ENCODE measurements around the gene QRICH2. TPM values are rescaled to one million over a fixed set of nuclear protein-coding genes. Genes with fewer than 3 reads are reported as not detected.
"Not testable (repeated sequence)": the region's sequence is repeated elsewhere in the genome, so short reads cannot be mapped to it uniquely, and the experiment has no call there.

QRICH2 gene
- total RNA-seq, 2 experiments from 2014 or later = 1.7 to 2.0 TPM

DNA sequence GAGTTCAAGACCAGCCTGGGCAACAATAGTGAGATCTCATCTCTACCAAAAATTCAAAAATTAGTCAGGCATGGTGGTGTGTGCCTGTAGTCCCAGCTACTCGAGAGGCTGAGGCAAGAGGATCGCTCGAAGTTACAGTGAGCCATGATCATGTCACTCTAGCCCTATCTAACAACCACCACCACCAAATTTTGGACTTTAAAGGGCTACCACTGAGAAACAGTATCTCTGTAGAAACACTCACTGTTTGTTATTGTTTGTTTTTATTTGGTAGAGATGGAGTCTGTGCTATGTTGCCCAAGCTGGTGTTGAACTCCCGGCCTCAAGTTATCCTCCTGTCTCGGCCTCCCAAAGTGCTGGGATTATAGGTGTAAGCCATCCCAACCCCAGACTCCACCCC lies 44.2 kb downstream of the QRICH2 start:
- CTCF ChIA-PET = interaction anchor here (0.9 to 3.3 kb wide), 8 partner anchors 7 to 84 kb away, joined by 3 to 17 read pairs (median 6); no protein-coding TSS in a partner anchor
- POLR2A ChIA-PET = interaction anchor here (0.7 to 2.4 kb wide), 12 partner anchors 9 to 192 kb away, joined by 3 to 19 read pairs (median 4); partner anchors contain the start of genes RNF157 and SRP68

DNA sequence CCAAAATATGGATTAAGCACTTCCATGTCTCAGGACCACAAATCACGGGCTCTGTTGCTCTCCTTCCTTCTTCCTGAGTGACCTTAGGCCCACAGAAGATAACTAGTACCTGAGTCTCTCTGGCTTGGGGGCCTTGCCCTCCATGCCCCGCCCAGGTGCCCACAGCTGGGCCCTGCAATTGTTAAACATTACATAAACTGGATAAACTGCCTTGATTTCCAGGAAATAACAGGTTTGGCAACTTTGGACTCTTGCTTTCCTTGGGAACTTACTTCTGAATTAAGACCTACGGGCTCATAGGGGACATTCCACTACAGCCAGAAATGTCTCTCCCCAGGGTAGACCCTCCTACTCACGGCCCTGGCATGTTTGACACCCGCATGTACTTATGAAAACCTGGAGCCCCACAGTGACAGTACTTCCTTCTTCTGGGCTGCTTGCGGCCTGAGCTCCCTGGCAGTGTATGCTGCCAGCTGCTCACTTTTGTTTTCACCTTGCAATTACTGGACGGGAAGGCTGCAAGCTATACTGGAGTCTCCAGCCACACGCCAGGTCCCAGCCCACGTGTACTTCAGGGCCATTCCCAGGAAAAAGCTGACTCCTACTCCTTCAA lies 45.2 kb downstream of the QRICH2 start:
- ChIA-PET POLR2A (interaction anchor here (1.0 to 2.4 kb wide), 4 partner anchors 9 to 24 kb away, joined by 3 to 14 read pairs (median 4); partner anchors contain the start of gene RNF157), CTCF (interaction anchor here (0.8 to 3.3 kb wide), 5 partner anchors 11 to 81 kb away, joined by 3 to 17 read pairs (median 4); no protein-coding TSS in a partner anchor)

- POLR2A ChIA-PET = interaction anchor here (0.5 to 1.2 kb wide), 3 partner anchors 10 to 76 kb away, joined by 4 to 5 read pairs (median 4); no protein-coding TSS in a partner anchor
- CTCF ChIA-PET = interaction anchor here (0.7 to 1.5 kb wide), 2 partner anchors 13 to 18 kb away, joined by 3 to 7 read pairs; no protein-coding TSS in a partner anchor
These were observed 46.5 kb downstream of the QRICH2 start for GRCh38 chr17:76261421-76262215.

DNA sequence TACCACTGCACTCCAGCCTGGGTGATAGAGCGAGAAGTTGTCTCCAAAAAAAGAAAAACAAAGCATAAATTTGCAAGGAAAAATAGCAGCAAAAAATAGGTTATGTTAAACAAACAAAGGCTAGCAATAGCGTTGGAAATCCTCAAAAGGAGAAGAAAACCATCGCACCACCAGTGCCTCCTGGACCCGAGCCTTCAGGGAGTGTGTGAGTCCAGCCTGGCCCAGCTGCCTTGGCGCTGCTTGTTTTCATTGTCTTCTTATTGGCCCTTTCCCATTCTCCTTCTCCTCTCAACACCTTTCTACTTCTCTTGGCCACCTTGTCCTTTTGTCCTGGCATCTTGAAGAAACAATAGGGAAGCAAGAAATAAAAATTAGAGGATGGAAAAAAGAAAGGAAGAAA lies 47.4 kb downstream of the QRICH2 start:
- CTCF ChIA-PET = interaction anchor here (1.5 kb wide), 1 partner anchor 19 kb away, joined by 7 read pairs; no protein-coding TSS in a partner anchor
- POLR2A ChIA-PET = no interaction called here

GRCh38 chr17:76260220-76260619 lies 47.9 kb downstream of the QRICH2 start:
- ChIA-PET POLR2A (no interaction called here), CTCF (interaction anchor here (1.5 kb wide), 1 partner anchor 19 kb away, joined by 7 read pairs; no protein-coding TSS in a partner anchor)

- ChIA-PET CTCF (interaction anchor here (0.6 to 2.7 kb wide), 10 partner anchors 8 to 114 kb away, joined by 3 to 9 read pairs (median 3); partner anchors contain the start of gene UBALD2), POLR2A (interaction anchor here (0.7 to 2.6 kb wide), 12 partner anchors 8 to 110 kb away, joined by 3 to 55 read pairs (median 4); partner anchors contain the start of genes RNF157 and UBALD2)
These were observed 51.5 kb downstream of the QRICH2 start for GRCh38 chr17:76256430-76257050.

DNA sequence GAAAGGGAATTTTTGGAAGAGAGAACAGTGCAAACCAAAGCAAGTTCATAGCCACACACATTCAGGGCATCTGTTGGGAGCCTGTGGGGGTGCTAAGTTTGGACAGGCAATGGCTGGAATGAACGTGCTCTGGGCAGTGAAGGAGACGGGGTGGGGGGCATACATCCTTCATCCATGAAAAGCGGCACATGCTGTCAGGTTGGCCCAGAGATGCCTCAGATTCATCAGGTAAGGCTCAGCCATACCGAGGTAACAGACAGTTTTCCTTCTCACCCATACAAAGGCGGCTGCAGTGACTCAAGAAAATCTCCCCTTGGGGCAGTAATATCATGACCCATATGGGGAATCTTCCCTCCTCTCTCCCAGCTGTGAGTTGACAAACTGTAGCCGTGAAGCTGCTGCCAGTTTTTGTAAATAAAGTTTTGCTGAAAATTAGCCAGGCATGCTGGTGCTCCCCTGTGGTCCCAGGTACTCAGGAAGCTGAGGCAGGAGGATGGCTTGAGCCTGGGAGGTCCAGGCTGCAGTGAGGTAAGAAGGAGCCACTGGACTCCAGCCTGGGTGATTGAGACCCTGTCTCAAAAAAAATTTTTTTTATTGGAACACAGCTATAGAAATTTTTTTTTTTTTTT lies 52.2 kb downstream of the QRICH2 start:
- POLR2A ChIA-PET = interaction anchor here (0.9 to 2.6 kb wide), 9 partner anchors 9 to 74 kb away, joined by 3 to 55 read pairs (median 8); partner anchors contain the start of genes RNF157 and UBALD2
- CTCF ChIA-PET = interaction anchor here (0.7 to 2.7 kb wide), 8 partner anchors 8 to 33 kb away, joined by 3 to 10 read pairs (median 3); partner anchors contain the start of gene UBALD2

DNA sequence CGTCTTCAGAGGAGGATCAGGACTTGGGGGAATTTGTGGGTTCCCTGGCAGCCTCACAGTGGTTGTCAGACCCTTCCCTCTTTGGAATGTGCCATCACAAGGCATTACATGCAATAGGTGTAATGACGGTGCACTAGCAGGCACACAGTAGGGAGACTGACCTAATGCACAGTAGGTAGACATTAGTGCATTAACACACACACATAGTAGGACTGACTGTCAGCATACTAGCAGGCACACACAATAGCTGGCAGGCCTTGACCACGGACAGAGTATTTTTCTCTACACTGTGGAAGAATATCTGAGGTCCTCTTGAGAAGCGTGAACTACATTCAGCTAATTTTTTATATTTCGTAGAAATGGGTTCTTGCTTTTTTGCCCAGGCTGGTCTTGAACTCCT lies 53.8 kb downstream of the QRICH2 start:
- ChIA-PET POLR2A (interaction anchor here (1.1 kb wide), 1 partner anchor 10 kb away, joined by 4 read pairs; no protein-coding TSS in a partner anchor), CTCF (interaction anchor here (1.3 to 2.6 kb wide), 3 partner anchors 9 to 133 kb away, joined by 4 to 10 read pairs (median 8); no protein-coding TSS in a partner anchor)

DNA sequence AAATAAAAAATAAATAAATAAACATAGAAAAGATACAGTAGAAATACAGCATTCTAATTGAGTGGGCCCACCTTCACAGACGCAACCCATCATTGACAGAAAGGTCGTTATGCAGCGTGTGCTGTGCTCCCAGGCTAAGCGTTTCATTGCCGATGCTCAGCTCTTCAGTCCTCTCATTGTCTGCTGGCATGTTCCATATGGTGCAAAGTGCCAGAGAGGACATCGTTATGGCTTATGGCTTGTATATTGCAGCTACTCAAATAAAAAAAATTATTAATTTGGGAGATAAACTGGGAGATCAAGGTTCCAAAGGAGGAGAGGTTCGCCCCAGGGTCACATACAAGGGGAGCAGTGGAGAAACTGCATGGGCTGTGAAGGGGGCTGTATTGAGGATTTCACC lies 54.2 kb downstream of the QRICH2 start:
- CTCF ChIA-PET = interaction anchor here (1.3 to 2.6 kb wide), 3 partner anchors 8 to 132 kb away, joined by 4 to 10 read pairs (median 8); no protein-coding TSS in a partner anchor
- POLR2A ChIA-PET = no interaction called here

GRCh38 chr17:76252967-76253766 lies 54.9 kb downstream of the QRICH2 start:
- CTCF ChIA-PET = interaction anchor here (1.1 to 2.6 kb wide), 4 partner anchors 8 to 132 kb away, joined by 4 to 10 read pairs (median 6); no protein-coding TSS in a partner anchor
- POLR2A ChIA-PET = not testable (repeated sequence)

DNA sequence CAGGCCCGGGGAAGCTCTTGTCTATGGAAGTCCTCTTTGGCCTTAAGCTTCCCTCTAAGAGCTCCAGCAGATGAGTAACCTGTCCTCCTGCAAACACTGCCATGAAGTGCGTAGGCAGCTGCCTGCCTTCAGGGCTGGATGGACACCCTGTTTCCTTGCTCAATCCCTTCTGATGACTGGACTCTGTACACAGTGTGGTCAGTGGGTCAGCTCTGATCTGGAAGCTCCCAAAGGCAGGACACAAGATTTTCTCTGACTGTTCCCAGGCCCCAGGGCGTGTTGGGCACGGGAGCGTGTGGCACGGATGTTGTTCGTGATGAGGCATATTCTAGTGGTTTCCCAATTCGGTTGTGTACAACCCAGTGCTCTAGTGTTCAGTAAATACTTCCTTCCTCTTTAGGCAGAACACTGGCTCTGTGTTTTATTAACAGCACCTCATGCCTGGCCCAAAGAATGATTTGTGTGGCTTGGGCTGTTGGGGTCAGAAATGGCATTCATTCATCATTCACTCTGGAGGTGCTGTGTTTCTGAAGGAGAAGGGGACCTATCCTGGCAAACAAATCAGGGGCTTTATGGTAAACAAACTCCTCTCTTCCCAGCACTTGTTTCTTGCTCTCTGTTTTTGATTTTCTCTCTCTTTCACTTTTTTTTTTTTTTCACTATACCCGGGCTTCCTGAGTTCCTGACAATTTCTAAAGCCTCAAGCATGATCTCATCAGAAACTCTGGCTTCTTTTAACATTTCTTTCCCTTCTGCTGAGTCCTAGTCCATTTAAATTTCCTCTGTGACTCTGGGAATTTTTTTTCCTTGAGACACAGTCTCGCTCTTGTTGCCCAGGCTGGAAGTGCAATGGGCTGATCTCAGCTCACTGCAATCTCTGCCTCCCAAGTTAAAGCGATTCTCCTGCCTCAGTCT lies 55.8 kb downstream of the QRICH2 start:
- POLR2A ChIA-PET = no interaction called here
- CTCF ChIA-PET = interaction anchor here (0.6 to 2.6 kb wide), 3 partner anchors 14 to 83 kb away, joined by 4 to 8 read pairs (median 4); no protein-coding TSS in a partner anchor

DNA sequence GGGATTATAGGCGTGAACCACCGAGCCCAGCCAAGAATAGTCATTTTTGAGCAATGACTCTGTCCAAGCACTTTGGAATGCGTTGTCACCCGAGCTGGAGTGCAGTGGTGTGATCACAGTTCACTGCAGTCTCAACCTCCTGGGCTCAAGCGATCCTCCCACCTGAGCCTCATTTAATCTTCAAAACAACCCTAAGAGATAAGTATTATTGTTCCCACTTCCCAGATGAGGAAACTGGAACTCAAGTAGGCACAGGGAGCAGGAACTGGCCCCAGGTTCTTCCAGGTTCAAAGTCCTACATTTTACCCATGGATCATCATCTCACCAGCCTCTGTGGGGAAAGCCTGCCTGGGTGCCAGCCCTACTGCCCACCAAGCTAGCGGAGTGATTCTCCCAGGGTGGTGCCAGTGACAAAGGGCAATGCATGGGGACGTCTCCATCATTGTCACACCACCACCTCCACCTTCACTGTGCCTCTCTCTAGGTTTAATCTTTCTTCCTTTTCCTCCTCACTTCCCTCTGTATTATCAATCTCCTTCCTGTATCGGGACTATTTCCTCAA lies 56.5 kb downstream of the QRICH2 start:
- ChIA-PET CTCF (interaction anchor here (0.6 kb wide), 1 partner anchor 82 kb away, joined by 4 read pairs; no protein-coding TSS in a partner anchor), POLR2A (no interaction called here)

- ChIA-PET POLR2A (no interaction called here), CTCF (no interaction called here)
These were observed 57.9 kb downstream of the QRICH2 start for GRCh38 chr17:76250141-76250540.

DNA sequence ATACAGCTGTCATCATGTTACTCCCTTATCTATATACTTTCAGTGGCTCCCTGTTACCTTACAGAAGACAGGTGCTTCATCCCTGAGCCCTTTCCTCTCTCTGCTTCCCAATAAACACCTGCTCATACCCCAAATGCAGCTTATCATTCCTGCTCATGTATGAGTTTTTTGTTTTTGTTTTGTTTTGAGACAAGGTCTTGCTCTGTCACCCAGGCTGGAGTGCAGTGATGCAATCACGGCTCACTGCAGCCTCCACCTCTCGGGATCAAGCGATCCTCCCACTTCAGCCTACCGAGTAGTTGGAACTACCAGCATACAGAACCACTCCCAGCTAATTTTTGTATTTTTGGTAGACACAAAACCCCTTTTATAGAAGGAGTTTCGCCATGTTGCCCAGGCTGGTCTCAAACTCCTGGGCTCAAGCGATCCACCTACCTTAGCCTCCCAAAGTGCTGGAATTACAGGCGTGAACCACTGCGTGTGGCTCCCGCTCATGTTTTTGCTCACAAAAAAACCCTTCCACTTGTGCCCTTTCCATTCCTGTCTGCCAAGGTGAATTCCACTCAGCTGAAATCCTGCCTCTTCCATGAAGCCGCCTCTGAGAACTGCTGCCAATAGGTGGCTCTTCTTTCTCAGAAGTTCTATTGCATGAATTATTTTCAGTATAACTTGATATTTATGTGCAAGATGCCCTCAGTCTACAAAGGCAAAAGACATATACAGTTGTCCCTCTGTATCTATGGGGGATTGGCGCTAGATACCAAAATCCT lies 59.9 kb downstream of the QRICH2 start:
- ChIA-PET POLR2A (interaction anchor here (0.9 to 4.4 kb wide), 2 partner anchors 16 to 23 kb away, joined by 3 to 49 read pairs; no protein-coding TSS in a partner anchor), CTCF (interaction anchor here (0.5 to 3.8 kb wide), 4 partner anchors 8 to 55 kb away, joined by 3 to 17 read pairs (median 8); partner anchors contain the start of gene UBALD2)

DNA sequence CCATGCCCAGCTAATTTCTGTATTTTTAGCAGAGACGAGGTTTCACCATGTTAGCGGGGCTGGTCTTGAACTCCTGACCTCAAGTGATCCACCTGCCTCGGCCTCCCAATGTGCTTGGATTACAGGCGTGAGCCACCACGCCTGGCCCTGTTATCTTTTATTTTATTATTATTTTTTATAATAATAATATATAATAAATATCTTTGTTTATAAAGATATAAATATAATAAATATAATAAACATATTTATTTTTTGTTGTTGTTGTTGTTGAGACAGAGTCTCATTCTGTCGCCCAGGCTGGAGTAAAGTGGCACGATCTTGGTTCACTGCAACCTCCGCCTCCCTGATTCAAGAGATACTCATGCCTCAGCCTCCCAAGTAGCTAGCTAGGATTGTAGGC lies 60.8 kb downstream of the QRICH2 start:
- POLR2A ChIA-PET = interaction anchor here (0.6 to 4.4 kb wide), 6 partner anchors 9 to 126 kb away, joined by 3 to 49 read pairs (median 5); no protein-coding TSS in a partner anchor
- CTCF ChIA-PET = interaction anchor here (0.7 to 3.8 kb wide), 7 partner anchors 9 to 66 kb away, joined by 3 to 17 read pairs (median 6); partner anchors contain the start of gene UBALD2
